Gastroesophageal sphincter (tissue), 4 donors: Measurements from ENCODE around the gene TNFRSF9. TPM values are rescaled to one million over a fixed set of nuclear protein-coding genes. Genes with fewer than 3 reads are reported as not detected.

Experiments
- ATAC-seq: fragments of 150-250 bp; one replicate; pipeline ENCODE4 v1.9.1; 2016; ENCODE audit warnings: mild to moderate bottlenecking, moderate library complexity
- H3K27ac ChIP-seq, 4 donors: fragments of 200-600 bp; sonication (generic) in 3 of 4; 1 replicate in 3 of 4; 2 replicates in 1 of 4; pipeline ENCODE4 v1.5.1; 2016 to 2019
- H3K27me3 ChIP-seq: fragments of 200-600 bp; sonication (generic); one replicate; pipeline ENCODE4 v1.5.1; 2019
- H3K36me3 ChIP-seq, 2 donors: fragments of 200-600 bp; sonication (generic); one replicate each; pipeline ENCODE4 v1.5.1; 2019; ENCODE audit warnings: control low read depth in 1 of 2
- H3K4me1 ChIP-seq, 3 donors: fragments of 200-600 bp; sonication (generic); 1 replicate in 2 of 3; 2 replicates in 1 of 3; pipeline ENCODE4 v1.5.1; 2016 to 2019; ENCODE audit warnings: control low read depth in 2 of 3
- H3K4me3 ChIP-seq, 2 donors: fragments of 200-600 bp; sonication (generic); one replicate each; pipeline ENCODE4 v1.5.1; 2019; ENCODE audit warnings: mild to moderate bottlenecking in 1 of 2, moderate library complexity in 1 of 2
- H3K9me3 ChIP-seq, 3 donors: fragments of 200-600 bp; sonication (generic); one replicate each; pipeline ENCODE4 v1.5.1; 2017 to 2019; ENCODE audit warnings: control low read depth in 2 of 3
- CTCF ChIP-seq, 4 experiments: fragments of 200-600 bp in 2 of 4; fragments of 450-650 bp in 2 of 4; sonication (generic) in 1 of 4; IDR thresholded peaks; one replicate each; pipeline ENCODE4 v1.5.1; 2017 to 2019; ENCODE audit warnings: antibody characterized with exemption in 4 of 4, mild to moderate bottlenecking in 2 of 4, moderate library complexity in 2 of 4
- EP300 ChIP-seq: sonication (generic); formaldehyde crosslinking; IDR thresholded peaks from one replicate; pipeline ENCODE4 v1.6.1; 2017; ENCODE audit warnings: antibody characterized with exemption, mild to moderate bottlenecking
- POLR2A ChIP-seq, 2 donors: fragments of 450-650 bp; IDR thresholded peaks; one replicate each; pipeline ENCODE4 v1.6.1; 2017; ENCODE audit warnings: antibody characterized with exemption in 2 of 2, mild to moderate bottlenecking in 2 of 2, moderate library complexity in 1 of 2
- POLR2AphosphoS5 ChIP-seq: sonication (generic); formaldehyde crosslinking; IDR thresholded peaks from one replicate; pipeline ENCODE4 v1.6.1; 2017; ENCODE audit warnings: antibody characterized with exemption
- WGBS, 2 donors: methylation state at CpG; one replicate each; pipeline ENCODE4 v1.1.5; 2018; ENCODE audit warnings: low coverage in 1 of 2; 5-methylcytosine and 5-hydroxymethylcytosine counted together
- total RNA-seq, 4 donors: library from RNA; depleted of rRNA; stranded (reverse); fragments of >200 nt; gene quantifications; one replicate each; pipeline ENCODE4 v1.1.0, GENCODE V29; 2016

TNFRSF9 gene
- total RNA-seq, 4 donors from 2014 or later: 0.13 to 0.31 TPM; not detected in 2

DNA sequence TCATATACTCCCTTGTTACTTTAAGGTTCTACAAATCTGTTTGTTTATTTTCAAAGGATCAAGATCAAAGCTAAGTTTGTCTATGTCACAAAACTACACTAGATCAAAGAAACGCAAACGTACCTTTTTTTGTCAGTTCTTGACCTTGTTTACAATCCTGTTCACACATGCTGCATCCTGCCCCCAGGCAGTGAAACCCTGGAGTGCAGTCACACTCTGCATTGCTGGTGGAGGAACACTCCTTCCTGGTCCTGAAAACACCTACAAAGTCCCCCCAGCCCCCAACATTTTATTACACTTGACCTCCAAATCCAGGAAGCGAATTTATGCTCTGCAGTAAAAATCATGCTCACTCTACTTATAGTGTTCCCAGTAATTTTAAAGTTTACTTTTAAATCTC, 2.6 kb downstream of the TNFRSF9 start:
- H3K9me3 ChIP-seq: no peaks in the 10 kb centered on the region
- TF ChIP-seq CTCF (IDR thresholded peaks at IDR 0.05) (no peak), POLR2AphosphoS5 (no peak), POLR2A (IDR thresholded peaks at IDR 0.05) (no peak), EP300 (no peak)

GRCh38 chr1:7932524-7933138, 8.0 kb downstream of the TNFRSF9 start:
- peaks cover 87% of the 10 kb centered on the region for H3K27me3 ChIP-seq
- H3K4me1 ChIP-seq: no peaks in the 10 kb centered on the region
- no peak for TF ChIP-seq POLR2AphosphoS5
- no peak for TF ChIP-seq CTCF (IDR thresholded peaks at IDR 0.05)
- no peak for TF ChIP-seq EP300
- TF ChIP-seq POLR2A (IDR thresholded peaks at IDR 0.05): no peak
- H3K9me3 ChIP-seq: no peaks in the 10 kb centered on the region
- no peaks in the 10 kb centered on the region for H3K36me3 ChIP-seq
- ATAC-seq: no peak
- no peak overlapping the region for H3K4me3 ChIP-seq
- no peak overlapping the region for H3K27ac ChIP-seq
- WGBS, 2 donors: 52 to 63% methylated on average over 9 to 14 of the region's 15 CpGs

More for the DNA sequence above, 2.6 kb downstream of the TNFRSF9 start:
- no peak overlapping the region for H3K4me3 ChIP-seq
- no peak overlapping the region for H3K27ac ChIP-seq
- peaks cover 67% of the 10 kb centered on the region for H3K27me3 ChIP-seq
- WGBS, 2 donors: 58 to 61% methylated on average over 3 of the region's 3 CpGs
- ATAC-seq: no peak
- no peaks in the 10 kb centered on the region for H3K36me3 ChIP-seq
- H3K4me1 ChIP-seq: peaks cover 0 to 15% (median 3%) of the 10 kb centered on the region in 3 donors

DNA sequence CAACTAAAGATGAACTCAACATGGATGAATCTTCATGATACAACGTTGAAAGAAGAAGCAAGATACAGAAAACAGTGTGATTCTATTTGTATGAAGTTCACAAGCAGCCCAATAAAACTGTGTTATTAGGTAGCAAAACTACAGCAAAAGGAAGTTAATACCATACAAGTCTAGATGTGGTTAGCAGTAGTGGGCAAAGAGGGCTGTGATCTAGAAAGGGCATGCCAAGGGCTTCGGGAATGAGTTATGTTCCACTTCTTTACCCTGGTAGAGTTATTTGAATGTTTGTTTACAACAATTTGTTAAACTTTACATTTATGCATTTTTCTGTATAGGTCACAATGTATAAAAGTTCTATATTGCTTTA, 9.2 kb downstream of the TNFRSF9 start:
- Histone ChIP-seq H3K4me1 (no peaks in the 10 kb centered on the region), H3K36me3 (no peaks in the 10 kb centered on the region), H3K9me3 (no peaks in the 10 kb centered on the region), H3K4me3 (no peak overlapping the region), H3K27me3 (peaks cover 88% of the 10 kb centered on the region), H3K27ac (no peak overlapping the region)
- TF ChIP-seq CTCF (IDR thresholded peaks at IDR 0.05) (no peak), POLR2A (IDR thresholded peaks at IDR 0.05) (no peak)
- ATAC-seq: no peak
- WGBS, 2 donors: 71 to 72% methylated on average over 2 of the region's 2 CpGs

DNA sequence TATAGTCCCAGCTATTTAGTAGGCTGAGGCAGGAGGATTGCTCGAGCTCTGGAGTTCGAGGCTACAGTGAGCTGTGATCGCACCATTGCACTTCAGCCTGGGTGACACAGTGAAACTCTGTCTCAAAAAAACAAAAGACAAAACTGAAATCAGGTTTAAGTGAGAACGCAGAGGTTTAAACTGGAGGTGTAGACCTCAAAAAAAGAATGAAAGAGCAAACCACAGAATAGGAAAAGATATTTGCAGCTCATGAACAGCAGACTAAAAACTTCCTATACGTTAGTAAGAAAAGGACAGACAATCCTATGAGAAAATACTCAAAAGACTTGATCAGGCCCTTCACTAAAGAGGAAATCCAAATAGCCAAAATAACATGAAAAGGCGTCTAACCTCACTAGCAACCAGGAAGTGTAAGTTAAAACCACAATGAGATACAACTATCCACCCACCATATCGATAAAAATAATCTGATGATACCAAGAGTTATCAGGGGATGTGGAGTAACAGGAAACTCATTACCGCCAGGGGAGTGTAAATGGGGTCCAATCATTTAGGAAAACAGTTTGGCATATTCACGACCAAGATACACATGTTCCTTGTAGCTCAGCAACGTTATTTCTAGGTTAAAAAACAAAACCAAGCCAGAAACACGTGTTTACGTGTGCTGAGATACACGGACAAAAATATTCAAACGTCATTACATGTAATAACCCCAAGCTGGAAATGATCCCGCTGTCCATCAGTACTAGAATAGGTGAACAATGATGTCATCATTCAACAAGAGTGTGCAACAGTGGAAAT, 9.8 kb downstream of the TNFRSF9 start:
- no peak for ATAC-seq
- TF ChIP-seq POLR2A (IDR thresholded peaks at IDR 0.05) (no peak), CTCF (IDR thresholded peaks at IDR 0.05) (no peak), POLR2AphosphoS5 (no peak), EP300 (no peak)
- H3K27ac ChIP-seq: no peak overlapping the region
- 75 to 86% methylated on average over 13 to 15 of the region's 15 CpGs for WGBS, 2 donors
- H3K27me3 ChIP-seq: peaks cover 87% of the 10 kb centered on the region
- H3K4me1 ChIP-seq: no peaks in the 10 kb centered on the region
- no peaks in the 10 kb centered on the region for H3K36me3 ChIP-seq
- H3K9me3 ChIP-seq: no peaks in the 10 kb centered on the region
- no peak overlapping the region for H3K4me3 ChIP-seq

DNA sequence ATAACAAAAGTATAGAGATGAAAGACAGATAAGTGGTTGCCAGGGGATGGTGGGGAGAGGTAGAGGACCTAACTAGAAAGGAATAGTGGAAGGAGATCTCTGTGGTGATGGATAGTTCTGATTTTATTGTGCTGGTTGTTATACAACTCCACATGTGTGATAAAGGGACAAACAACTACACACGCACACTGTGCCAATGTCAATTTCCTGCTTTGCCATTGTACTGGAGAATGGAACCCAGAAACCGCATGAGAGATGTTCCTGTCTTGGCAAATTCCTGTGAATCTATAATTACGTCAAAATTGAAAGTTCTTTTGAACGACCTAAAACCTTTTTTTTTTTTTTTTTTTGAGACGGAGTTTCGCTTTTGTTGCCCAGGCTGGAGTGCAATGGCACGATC, 11.0 kb downstream of the TNFRSF9 start:
- peaks cover 85% of the 10 kb centered on the region for H3K27me3 ChIP-seq
- H3K9me3 ChIP-seq: no peaks in the 10 kb centered on the region
- ATAC-seq: no peak
- no peak overlapping the region for H3K27ac ChIP-seq
- 29 to 63% methylated on average over 4 to 5 of the region's 7 CpGs for WGBS, 2 donors
- TF ChIP-seq POLR2A (IDR thresholded peaks at IDR 0.05) (no peak), POLR2AphosphoS5 (no peak), CTCF (IDR thresholded peaks at IDR 0.05) (no peak), EP300 (no peak)
- no peak overlapping the region for H3K4me3 ChIP-seq
- H3K4me1 ChIP-seq: no peaks in the 10 kb centered on the region
- H3K36me3 ChIP-seq: no peaks in the 10 kb centered on the region
